ENCODE data around the gene FBLN1. TPM values are rescaled to one million over a fixed set of nuclear protein-coding genes. Genes with fewer than 3 reads are reported as not detected.

FBLN1 gene
- polyA plus RNA-seq, 1 donor from 2014 or later = 3.4 TPM

Small RNAs within 50 kb of the gene (small RNA-seq; reads per million reads assigned to genes)
- 0 reads per million in 3 experiments for gene RNU6-1161P

Other genes starting within 250 kb of the FBLN1 start
- gene UPK3A, start 217.9 kb upstream of the FBLN1 start, polyA plus RNA-seq = not detected in 2 replicates
- 8.6 and 9.6 TPM in 2 replicates for gene FAM118A, start 192.9 kb upstream of the FBLN1 start, polyA plus RNA-seq
- not detected in 2 replicates for gene SMC1B, start 89.3 kb upstream of the FBLN1 start, polyA plus RNA-seq
- not detected in 2 replicates for gene RIBC2, start 89.2 kb upstream of the FBLN1 start, polyA plus RNA-seq
- 282 and 321 TPM in 2 replicates for gene ATXN10, start 169.0 kb downstream of the FBLN1 start, polyA plus RNA-seq

Measured in neural cell (in vitro differentiated cells).